Activated CD8-positive, alpha-beta memory T cell treated with anti-CD3 and anti-CD28 coated beads, Interleukin-2, amount 50 U/mL, for 1 hour (primary cell): ENCODE measurements around the gene TMEM240.
"Not testable (repeated sequence)": the region's sequence is repeated elsewhere in the genome, so short reads cannot be mapped to it uniquely, and the experiment has no call there.

Experiments
- DNase-seq: peaks from one replicate; pipeline ENCODE4 v3.0.0-alpha.2; 2020; ENCODE audit errors: extremely low read depth

Gene TMEM240

GRCh38 chr1:1495461-1495975 is 44.9 kb downstream of the TMEM240 start:
- DNase-seq, result not testable (repeated sequence)

- not testable (repeated sequence) for DNase-seq
These were observed 46.1 kb downstream of the TMEM240 start for GRCh38 chr1:1494311-1494710.

- no peak for DNase-seq
These were observed 48.8 kb downstream of the TMEM240 start for GRCh38 chr1:1491601-1492000.

GRCh38 chr1:1490633-1491230 is 49.7 kb downstream of the TMEM240 start:
- DNase-seq, result no peak

- no peak for DNase-seq
These were observed 50.6 kb downstream of the TMEM240 start for GRCh38 chr1:1489861-1490260.

GRCh38 chr1:1489231-1489630 is 51.2 kb downstream of the TMEM240 start:
- no peak for DNase-seq

- no peak for DNase-seq
These were observed 52.7 kb downstream of the TMEM240 start for GRCh38 chr1:1487701-1488100.

GRCh38 chr1:1485755-1486317 is 54.6 kb downstream of the TMEM240 start:
- not testable (repeated sequence) for DNase-seq

- DNase-seq, result not testable (repeated sequence)
These were observed 55.3 kb downstream of the TMEM240 start for GRCh38 chr1:1484976-1485750.
